Mammary epithelial cell (primary cell): ENCODE results near the gene WDR36.

ENCODE experiments used
- CTCF ChIP-seq, 2 donors: IDR thresholded peaks in 1 of 2; conservative IDR thresholded peaks in 1 of 2; 2 replicates each; pipeline ENCODE4 v1.5.1; 2011 to 2012; ENCODE audit warnings: inconsistent platforms in 2 of 2, low read length in 2 of 2, mild to moderate bottlenecking in 2 of 2, control low read depth in 1 of 2, low read depth in 1 of 2; ENCODE audit not compliant: insufficient read depth in 1 of 2; ENCODE audit errors: extremely low read depth in 1 of 2
- EZH2 ChIP-seq: IDR thresholded peaks from 2 replicates; pipeline ENCODE4 v1.6.1; 2012; ENCODE audit warnings: low read length, inconsistent platforms, borderline replicate concordance

DNA sequence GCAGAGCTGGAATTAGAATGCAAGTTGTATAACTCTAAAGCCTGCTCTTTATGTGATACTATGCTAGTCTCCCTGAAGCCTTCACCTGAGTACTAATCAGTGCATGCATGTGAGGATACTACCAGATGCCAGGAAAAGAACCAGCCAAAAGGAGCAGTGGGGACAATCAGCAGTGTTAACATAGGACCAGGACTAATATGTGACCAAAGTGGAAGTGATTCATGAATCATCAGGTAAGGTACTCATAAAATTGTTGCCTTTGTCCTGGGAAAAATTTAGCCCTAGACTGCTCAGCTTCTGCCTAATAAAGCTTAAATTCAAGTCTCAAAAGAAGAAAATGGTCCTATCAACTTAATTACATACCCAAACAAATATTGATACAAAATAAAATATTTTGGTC, 34.1 kb upstream of the WDR36 start:
- TF ChIP-seq CTCF (conservative IDR thresholded peaks at IDR 0.05 in 1 of 2, IDR thresholded peaks at IDR 0.05 in 1 of 2; ENCODE audit: extremely low read depth in 1 of 2, insufficient read depth in 1 of 2, low read depth in 1 of 2, low read length in 2 of 2) (no peak), EZH2 (no peak)
